Breast epithelium (tissue), 4 donors: ENCODE data around the gene KCNE1. TPM values are rescaled to one million over a fixed set of nuclear protein-coding genes. Genes with fewer than 3 reads are reported as not detected.
A peak's percentile ranks its signal among the peaks of the same experiment; 100 is the strongest.

Source experiments
- DNase-seq, 2 donors: peaks; one replicate each; pipeline ENCODE4 v3.0.0-alpha.2; 2019; ENCODE audit warnings: low spot score in 2 of 2
- H3K27ac ChIP-seq, 2 donors: fragments of 200-600 bp; sonication (generic) in 1 of 2; one replicate each; pipeline ENCODE4 v1.5.1; 2016 to 2019; ENCODE audit warnings: mild to moderate bottlenecking in 1 of 2
- H3K27me3 ChIP-seq, 2 donors: fragments of 200-600 bp; sonication (generic) in 1 of 2; one replicate each; pipeline versions ENCODE4 v1.5.1 to v1.6.0; 2017 to 2019; ENCODE audit warnings: control low read depth in 1 of 2, mild to moderate bottlenecking in 1 of 2
- H3K36me3 ChIP-seq: fragments of 200-600 bp; one replicate; pipeline ENCODE4 v1.5.1; 2019
- H3K4me1 ChIP-seq, 2 donors: fragments of 200-600 bp; sonication (generic); one replicate each; pipeline ENCODE4 v1.5.1; 2016 to 2019; ENCODE audit warnings: control low read depth in 1 of 2
- H3K4me3 ChIP-seq, 3 donors: fragments of 200-600 bp; sonication (generic); 1 replicate in 2 of 3; 2 replicates in 1 of 3; pipeline ENCODE4 v1.5.1; 2016 to 2019; ENCODE audit warnings: mild to moderate bottlenecking in 3 of 3, moderate library complexity in 2 of 3
- H3K9me3 ChIP-seq, 2 donors: fragments of 200-600 bp; sonication (generic) in 1 of 2; one replicate each; pipeline ENCODE4 v1.5.1; 2016 to 2019; ENCODE audit warnings: control low read depth in 1 of 2
- CTCF ChIP-seq, 3 donors: fragments of 450-650 bp; IDR thresholded peaks; one replicate each; pipeline ENCODE4 v1.5.1; 2016 to 2017; ENCODE audit warnings: antibody characterized with exemption in 3 of 3, mild to moderate bottlenecking in 3 of 3, moderate library complexity in 3 of 3
- POLR2A ChIP-seq: fragments of 450-650 bp; IDR thresholded peaks from one replicate; pipeline ENCODE4 v1.6.1; 2016; ENCODE audit warnings: antibody characterized with exemption, mild to moderate bottlenecking, moderate library complexity
- POLR2AphosphoS5 ChIP-seq, 3 donors: sonication (generic); formaldehyde crosslinking; IDR thresholded peaks; one replicate each; pipeline ENCODE4 v1.6.1; 2017; ENCODE audit warnings: antibody characterized with exemption in 3 of 3
- intact Hi-C: fragments of 100-400 bp; cut with DNase I; formaldehyde crosslinking; loops from one replicate; pipeline ENCODE4 v1.15.1; 2023; ENCODE audit warnings: low total_unique reads
- total RNA-seq, 3 donors: library from RNA; depleted of rRNA; stranded (reverse); fragments of >200 nt; gene quantifications; one replicate each; pipeline ENCODE4 v1.1.0, GENCODE V29; 2016

KCNE1 gene
- total RNA-seq, 3 donors from 2014 or later: 1.6 to 6.7 (median 2.2) TPM

GRCh38 chr21:34536820-34537219, 24.8 kb upstream of the KCNE1 start:
- Histone ChIP-seq H3K27me3 (no peaks in the 10 kb centered on the region), H3K4me3 (no peak overlapping the region), H3K36me3 (no peaks in the 10 kb centered on the region), H3K4me1 (no peaks in the 10 kb centered on the region), H3K27ac (no peak overlapping the region), H3K9me3 (no peaks in the 10 kb centered on the region)
- TF ChIP-seq POLR2AphosphoS5 (IDR thresholded peaks at IDR 0.05) (no peak), POLR2A (no peak), CTCF (IDR thresholded peaks at IDR 0.05) (no peak)
- no peak for DNase-seq
- intact Hi-C loops: no loop called here

DNA sequence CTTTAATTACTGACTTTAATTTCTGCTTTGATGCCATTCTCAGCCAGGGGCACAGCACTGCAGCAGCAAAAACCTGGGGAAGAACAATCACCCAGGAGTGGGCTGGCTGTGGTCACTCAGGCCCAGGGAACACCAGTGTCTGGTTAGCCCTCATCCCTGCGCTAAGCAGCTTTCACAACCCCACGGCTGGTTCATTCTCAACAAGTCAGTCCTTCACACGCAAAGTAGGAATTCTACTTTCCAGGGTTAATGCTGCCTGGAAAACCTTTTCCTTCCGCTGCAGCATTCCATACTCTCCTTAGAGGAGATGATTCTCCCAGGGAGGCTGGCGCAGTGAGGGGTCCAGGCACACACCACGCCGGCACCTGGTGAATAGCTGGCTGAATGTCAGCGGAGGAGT, 24.3 kb upstream of the KCNE1 start:
- no peaks in the 10 kb centered on the region for H3K27me3 ChIP-seq
- no peaks in the 10 kb centered on the region for H3K9me3 ChIP-seq
- H3K4me1 ChIP-seq: no peaks in the 10 kb centered on the region
- H3K36me3 ChIP-seq: no peaks in the 10 kb centered on the region
- DNase-seq: no peak
- no peak overlapping the region for H3K4me3 ChIP-seq
- intact Hi-C loops: no loop called here
- no peak overlapping the region for H3K27ac ChIP-seq
- no peak for TF ChIP-seq CTCF (IDR thresholded peaks at IDR 0.05)
- TF ChIP-seq POLR2AphosphoS5 (IDR thresholded peaks at IDR 0.05): no peak
- TF ChIP-seq POLR2A: no peak

DNA sequence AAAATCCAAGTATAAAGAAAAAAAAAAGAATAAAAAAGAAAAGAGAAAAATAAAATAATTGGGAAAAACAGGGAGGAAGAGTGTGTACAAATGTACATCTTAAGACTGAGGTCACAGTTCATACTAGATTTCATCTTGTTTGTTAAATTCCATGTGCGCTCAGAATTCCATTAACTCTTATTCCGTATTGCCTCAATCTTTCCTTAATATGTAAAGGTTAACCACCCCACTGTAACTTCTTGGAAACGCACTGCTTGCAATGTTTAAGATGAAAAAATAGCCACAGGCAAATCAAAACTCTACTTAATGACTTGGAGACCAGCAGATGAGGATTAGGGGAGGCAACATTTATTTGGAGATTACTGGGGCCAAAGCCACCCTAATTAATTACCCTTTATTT, 23.9 kb upstream of the KCNE1 start:
- no peaks in the 10 kb centered on the region for H3K36me3 ChIP-seq
- H3K4me1 ChIP-seq: no peaks in the 10 kb centered on the region
- H3K4me3 ChIP-seq: no peak overlapping the region
- no peaks in the 10 kb centered on the region for H3K27me3 ChIP-seq
- no peak for TF ChIP-seq POLR2A
- TF ChIP-seq POLR2AphosphoS5 (IDR thresholded peaks at IDR 0.05): no peak
- no peak for TF ChIP-seq CTCF (IDR thresholded peaks at IDR 0.05)
- H3K9me3 ChIP-seq: no peaks in the 10 kb centered on the region
- no peak for DNase-seq
- no peak overlapping the region for H3K27ac ChIP-seq
- intact Hi-C loops: no loop called here

GRCh38 chr21:34534522-34534921, 22.5 kb upstream of the KCNE1 start:
- peak overlapping the region; percentile 60 to 64 for H3K27ac ChIP-seq
- no peak overlapping the region for H3K4me3 ChIP-seq

GRCh38 chr21:34533938-34534337, 21.9 kb upstream of the KCNE1 start:
- Histone ChIP-seq H3K4me3 (no peak overlapping the region), H3K4me1 (no peaks in the 10 kb centered on the region), H3K27me3 (no peaks in the 10 kb centered on the region), H3K9me3 (no peaks in the 10 kb centered on the region), H3K27ac (peak overlapping the region in 1 of 2 donors; percentile 64), H3K36me3 (no peaks in the 10 kb centered on the region)
- no peak for DNase-seq
- intact Hi-C loops: no loop called here
- TF ChIP-seq POLR2AphosphoS5 (IDR thresholded peaks at IDR 0.05) (no peak), CTCF (IDR thresholded peaks at IDR 0.05) (no peak), POLR2A (no peak)

More at GRCh38 chr21:34534522-34534921, 22.5 kb upstream of the KCNE1 start:
- no peaks in the 10 kb centered on the region for H3K4me1 ChIP-seq
- H3K27me3 ChIP-seq: no peaks in the 10 kb centered on the region
- H3K36me3 ChIP-seq: no peaks in the 10 kb centered on the region
- no peak for DNase-seq
- intact Hi-C loops: no loop called here
- H3K9me3 ChIP-seq: no peaks in the 10 kb centered on the region
- TF ChIP-seq POLR2AphosphoS5 (IDR thresholded peaks at IDR 0.05) (peak in 1 of 3 donors; percentile 17), CTCF (IDR thresholded peaks at IDR 0.05) (no peak), POLR2A (no peak)
